ENCODE data around the gene SLC34A3.

Gene SLC34A3

DNA sequence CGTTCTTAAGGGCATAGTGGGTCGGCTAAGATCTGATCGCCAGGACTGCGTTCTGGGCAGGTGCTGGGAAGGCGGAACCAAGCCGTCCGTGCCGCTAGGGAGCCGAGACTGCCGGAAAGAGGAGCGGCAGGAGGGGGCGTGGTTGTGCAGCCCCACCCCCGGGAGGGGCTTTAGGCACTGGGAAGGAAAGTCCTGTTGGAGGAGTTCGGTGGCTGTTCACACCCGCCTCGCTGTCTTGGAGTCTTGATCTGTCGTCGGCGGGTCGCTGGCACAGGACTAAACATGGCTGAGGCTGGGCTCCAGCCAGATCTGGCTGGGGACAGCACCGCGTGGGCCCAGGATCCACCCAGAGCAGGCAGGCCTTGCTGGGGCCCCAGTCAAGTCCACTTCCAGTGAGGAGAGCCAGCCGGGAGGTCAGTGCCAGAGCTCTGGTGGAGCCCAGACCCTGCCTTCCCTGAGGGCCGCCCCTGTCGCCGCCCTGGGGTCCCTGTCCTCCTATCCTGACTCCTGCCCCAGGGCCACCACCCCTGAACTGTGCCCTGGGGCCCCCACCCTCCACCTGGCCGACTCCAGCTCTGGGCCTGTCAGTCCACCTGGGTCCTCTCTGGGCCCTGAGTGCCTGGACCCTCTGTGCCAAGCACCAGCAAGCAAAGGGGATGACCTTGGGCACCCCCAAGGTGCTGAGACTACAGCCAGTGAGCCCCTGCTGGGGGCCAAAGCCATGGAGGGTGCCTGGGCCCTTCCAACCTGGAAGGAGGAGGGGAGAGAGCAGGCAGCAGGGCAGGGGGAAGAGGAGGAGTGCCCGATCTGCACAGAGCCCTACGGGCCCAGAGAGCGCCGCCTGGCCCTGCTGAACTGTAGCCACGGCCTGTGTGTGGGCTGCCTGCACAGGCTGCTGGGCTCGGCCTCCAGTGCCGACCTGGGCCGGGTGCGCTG is 13.2 kb upstream of the SLC34A3 start:
- no peak for DNase-seq

DNA sequence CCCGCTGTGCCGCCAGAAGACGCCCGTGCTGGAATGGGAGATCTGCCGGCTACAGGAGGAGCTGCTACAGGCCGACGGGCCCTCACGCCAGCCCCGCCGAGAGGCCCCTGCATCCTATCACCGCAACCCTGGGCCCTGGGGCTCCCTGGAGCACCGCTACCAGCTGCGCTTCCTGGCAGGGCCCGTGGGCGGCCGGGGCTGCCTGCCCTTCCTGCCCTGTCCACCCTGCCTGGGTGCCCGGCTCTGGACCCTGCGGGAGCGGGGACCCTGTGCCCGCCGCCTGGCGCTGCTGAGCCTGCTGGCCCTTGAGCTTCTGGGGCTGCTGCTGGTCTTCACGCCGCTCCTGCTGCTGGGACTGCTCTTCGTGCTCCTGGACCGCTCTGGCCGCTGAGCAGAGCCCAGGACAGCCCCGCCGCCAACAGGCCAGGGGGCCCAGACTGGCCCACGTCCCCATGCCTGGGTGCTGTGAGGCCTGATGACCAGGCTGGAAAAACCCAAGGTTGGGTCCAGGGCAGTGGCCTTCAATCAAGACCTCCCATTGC is 12.4 kb upstream of the SLC34A3 start:
- DNase-seq, result no peak

DNA sequence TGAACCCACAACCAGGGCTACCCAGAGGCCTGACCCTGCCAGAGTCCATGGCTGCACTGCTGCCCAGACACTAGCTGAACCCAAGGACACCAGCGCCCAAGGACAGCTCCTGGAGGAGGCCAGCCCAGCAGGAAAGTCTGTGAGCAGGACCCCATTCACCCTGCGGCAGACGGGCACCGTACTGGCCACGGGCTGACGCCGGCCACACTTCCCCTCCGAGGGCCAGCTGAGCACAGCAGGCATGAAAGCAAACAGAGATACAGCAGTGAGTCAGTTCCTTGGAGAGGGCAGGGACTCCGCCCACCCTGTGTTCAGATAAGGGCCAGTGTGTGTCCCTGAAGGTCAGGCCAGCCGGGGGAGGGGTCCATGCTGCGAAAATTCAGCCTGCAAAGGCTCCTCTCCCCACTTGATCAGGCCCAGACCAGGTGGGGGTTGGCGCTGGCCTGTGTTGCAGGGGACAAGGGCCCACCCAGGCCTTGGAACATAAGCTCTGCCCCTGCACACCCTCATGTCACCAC is 11.9 kb upstream of the SLC34A3 start:
- DNase-seq, result no peak

DNA sequence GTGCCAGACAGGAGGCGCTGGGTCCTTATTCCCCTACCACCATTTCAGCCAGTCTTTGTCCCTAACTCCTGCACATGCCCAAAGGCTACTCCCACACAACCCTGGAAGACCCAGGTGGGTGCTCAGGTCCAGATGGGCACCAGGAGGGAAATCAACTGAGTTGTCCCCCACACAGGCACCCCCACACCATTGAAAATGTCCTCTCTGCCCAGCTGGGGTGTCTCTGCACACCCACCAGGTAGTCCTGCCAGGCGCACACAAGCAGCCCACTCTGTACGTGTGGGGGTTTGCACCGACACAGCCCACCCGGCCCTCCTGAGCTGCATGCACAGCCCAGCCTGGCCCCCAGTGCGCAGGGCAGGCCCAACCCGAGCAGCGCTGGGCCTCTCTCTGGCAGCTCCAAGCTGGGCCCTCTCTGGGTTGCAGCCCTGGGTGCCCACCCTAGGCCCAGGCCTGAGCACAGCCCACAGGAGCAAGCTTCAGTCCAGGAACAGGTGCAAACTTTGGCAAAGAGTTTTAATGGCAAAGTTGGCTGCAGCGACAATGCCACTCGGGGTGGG is 10.9 kb upstream of the SLC34A3 start:
- no peak for DNase-seq

DNA sequence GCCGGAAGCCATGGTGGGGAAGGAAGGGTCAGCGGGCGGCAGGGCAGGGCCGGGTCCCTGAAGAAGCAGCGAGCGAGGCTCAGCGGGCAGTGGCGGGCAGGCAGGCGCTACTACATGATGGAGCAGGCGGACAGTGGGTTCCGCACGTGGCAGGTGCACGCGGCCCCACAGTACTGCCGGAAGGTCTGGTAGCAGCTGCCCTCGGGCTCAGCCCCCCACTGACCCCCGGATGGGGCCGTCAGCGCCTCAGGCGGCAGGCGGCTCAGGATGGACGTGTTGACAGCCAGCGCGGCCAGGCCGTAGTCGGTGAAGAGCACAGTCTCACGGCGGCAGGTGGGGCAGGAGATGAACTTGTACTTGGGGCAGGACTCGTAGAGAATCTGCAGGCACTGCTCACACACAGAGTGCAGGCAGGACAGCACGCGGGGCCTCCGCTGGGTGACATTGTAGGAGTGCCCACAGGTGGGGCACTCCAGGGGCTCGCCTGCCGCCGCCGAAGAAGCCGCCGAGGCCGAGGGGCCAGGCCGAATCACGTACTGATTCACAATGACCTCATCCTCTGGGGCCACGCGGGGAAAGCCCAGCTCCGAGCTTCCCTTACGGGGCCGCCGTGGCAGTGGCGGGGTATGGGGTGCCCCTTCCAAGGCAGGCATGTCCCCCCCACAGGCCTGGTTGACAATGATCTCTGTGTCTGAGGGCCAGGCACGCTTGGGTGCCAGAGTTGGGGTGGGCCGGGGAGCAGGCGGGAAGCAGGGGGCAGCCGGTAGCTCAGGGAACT is 10.2 kb upstream of the SLC34A3 start:
- DNase-seq, result no peak

DNA sequence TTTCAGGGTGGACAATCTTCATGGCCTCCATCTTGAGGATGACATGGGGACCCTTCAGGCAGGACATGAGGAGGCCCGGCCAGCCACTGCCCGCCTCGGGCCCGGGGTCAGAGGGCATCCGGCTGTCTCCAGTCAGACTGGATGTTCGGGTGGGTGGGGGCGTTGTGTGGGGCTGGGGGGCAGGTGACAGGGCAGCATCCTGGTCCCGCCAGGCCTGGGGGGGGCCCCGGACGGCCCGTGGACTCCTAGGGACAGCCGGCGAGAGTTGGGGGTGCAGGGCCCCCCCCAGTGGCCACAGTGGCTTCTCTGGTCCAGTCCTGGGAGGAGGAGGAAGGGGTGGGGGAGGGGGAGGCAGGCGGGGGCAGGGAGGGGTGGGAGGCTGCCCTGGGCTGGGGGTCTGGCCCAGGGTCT is 9.6 kb upstream of the SLC34A3 start:
- no peak for DNase-seq

DNA sequence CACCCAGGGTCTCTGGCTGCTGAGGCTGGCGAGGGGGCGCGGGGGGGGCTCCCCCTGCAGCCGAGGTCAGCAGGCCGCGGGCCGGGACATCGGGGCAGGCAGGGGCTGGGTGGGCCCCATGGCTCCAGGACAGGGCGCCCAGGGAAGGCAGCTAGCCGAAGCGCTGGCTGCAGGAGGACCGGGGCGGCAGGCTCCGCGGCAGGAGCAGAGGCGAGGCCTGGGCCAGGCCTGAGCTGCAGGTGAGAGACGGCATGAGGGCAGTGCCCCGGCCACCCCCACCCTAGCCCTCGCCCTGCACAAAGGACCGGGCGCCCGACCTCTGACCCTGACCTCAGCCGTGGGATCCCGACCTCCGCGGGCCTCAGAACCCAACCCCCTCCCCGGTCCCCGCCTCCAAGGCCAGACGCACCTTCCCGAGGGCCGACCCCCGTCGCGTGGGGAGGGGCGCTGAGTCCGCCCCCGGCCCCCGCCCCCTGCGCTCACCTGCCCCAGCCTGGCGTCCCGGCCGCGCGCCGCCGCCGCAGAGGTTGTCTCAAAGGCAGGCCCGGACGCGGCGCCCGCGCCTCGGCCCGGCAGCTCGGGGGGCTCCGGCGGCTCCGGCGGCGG is 9.1 kb upstream of the SLC34A3 start:
- peak; percentile 31 for DNase-seq

DNA sequence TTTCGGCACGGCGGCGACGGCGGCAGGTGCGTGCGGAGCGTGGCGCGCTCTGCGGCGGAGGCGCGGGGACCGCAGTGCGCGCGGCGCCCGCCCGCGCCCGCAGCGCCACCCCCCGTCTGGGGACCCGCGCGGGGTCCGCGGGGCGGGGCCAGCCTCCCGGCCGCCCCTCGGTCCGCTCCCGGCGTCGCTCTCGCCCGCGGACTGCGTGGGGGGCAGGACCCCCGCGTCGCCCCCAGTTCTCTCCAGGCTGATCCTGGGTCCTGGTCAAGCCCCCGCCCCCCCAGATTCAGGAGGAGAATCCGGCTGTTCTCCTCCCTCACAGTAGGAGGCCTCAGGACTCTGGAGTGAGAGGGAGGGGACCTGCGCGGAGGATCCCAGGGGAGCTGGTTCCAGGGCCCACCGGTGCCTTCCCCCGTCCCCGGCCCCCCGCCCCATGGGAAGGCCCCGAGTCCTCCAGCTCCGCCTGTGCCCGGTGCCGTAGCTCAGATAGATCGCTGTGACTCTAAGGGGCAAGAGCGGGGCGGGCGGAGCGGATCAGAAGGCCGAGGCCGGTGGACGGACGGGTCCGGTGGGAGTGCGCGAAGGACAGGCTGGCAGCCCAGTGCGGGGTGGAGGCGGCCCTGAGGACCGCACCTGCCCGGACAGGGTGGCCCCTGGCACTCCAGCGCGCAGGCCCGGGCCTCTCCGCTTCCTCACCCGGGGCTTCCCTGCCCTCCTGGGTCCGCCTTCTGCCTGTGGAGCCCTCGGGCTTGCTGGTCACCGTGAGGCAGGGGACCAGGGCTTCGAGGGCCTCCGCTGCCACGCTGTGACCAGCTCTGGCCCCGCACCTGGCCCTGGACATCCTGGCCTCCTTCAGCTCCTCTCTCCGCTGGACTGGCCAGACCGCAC is 8.3 kb upstream of the SLC34A3 start, which contains the start of gene RNF208:
TSS of gene RNF208 (minus strand) at position 51 of the 888 bp plus-strand sequence. CDS start 1,028 bp downstream, outside the sequence.
- DNase-seq, result peak; percentile 68

DNA sequence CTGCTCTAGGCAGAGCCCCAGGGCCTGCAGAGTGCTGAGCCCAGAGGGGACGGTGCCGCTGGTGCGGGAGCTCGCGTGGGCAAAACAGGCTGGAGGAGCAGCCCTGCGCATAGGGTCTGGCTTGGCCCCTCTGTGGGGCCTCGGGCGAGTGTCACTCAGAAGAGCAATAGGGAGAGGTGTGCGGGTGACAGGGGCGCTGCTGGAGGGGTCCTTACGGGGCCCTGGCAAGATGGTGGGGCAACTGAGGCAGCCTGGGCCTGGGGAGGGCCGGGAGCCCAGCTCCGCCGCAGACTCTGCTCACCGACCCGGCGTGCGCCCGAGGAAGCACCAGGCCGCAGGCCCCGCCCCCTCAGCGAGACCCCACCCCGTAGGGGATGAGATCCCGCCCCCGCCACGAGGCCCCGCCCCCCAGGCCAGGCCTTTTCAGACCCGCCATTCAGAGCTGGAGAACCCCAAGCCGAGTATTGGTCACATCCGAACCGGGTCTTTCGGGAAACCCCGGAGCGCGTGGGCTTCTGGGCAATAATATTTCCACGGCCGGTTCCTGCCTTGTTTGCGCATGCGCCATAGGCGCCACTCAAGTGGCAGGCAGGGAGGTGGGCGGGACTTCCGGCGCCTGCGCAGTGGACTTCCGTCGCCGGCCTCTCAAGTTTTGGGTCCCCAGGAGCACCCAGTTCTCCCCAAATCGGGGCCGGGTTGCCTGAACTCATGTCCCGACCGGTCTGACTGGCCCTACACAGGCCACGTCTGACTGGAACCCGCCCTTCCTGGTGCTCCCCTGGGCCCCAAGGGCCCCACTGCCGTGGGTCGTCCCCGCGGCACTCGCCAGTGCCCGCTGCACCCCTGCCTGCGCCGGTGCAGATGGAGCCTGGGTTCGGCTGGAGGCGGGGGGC is 7.4 kb upstream of the SLC34A3 start:
- peak; percentile 87 for DNase-seq

DNA sequence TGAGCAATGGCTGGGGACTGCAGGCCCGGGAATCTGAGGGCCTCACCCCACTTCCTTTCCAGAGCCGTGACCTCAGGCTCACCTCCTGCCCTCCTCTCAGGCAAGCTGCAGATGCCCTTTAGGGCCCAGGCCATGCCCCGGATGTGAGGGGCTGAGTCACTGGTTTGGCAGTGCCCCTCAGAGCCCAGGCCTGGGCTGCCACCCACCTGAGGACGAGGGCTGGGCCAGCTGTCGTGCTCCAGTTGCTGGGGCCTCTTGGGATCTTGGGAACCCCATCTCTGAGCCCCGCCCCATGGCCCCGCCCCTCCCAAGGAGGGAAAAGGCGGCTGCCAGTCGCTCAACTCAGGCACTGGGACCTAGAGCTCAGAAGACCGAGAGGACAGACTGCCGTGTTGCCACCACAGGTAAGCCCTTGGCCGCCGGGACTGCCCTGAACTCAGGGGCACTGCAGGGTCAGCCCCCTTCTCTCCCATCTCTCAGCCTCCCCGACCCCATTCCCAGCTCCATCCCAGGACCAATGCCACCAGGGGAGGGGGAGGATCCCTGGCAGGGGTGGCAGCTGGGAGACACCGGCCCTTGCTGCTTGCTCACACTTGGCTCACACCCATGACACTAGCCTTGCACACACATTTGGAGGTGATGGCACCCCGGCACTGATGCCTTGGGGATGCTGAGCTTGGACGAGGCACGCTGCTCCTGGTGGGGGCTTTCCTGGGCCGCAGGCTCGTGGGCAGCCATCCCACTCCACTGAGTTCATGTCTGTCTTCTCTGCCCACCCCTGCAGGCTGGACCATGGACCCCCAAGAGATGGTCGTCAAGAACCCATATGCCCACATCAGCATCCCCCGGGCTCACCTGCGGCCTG is 5.6 kb upstream of the SLC34A3 start, which contains the start of gene CYSRT1:
TSS of gene CYSRT1 (plus strand) at position 345 of the 865 bp plus-strand sequence. CDS start at position 793, 448 bp downstream.
- no peak for DNase-seq

DNA sequence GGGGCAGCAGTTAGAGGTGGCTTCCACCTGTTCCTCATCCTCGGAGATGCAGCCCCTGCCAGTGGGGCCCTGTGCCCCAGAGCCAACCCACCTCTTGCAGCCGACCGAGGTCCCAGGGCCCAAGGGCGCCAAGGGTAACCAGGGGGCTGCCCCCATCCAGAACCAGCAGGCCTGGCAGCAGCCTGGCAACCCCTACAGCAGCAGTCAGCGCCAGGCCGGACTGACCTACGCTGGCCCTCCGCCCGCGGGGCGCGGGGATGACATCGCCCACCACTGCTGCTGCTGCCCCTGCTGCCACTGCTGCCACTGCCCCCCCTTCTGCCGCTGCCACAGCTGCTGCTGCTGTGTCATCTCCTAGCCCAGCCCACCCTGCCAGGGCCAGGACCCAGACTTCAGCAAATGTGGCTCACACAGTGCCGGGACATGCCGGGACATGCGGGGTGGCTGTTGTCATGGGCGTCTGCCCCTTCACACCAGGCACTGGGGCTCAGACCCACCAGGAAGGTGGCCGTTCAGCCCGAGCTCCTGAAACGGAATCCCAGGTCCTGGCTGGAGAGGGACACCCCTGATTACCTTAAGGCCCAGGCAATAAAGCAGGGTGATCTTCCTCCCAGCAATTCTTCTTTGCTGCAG is 4.9 kb upstream of the SLC34A3 start:
- no peak for DNase-seq

DNA sequence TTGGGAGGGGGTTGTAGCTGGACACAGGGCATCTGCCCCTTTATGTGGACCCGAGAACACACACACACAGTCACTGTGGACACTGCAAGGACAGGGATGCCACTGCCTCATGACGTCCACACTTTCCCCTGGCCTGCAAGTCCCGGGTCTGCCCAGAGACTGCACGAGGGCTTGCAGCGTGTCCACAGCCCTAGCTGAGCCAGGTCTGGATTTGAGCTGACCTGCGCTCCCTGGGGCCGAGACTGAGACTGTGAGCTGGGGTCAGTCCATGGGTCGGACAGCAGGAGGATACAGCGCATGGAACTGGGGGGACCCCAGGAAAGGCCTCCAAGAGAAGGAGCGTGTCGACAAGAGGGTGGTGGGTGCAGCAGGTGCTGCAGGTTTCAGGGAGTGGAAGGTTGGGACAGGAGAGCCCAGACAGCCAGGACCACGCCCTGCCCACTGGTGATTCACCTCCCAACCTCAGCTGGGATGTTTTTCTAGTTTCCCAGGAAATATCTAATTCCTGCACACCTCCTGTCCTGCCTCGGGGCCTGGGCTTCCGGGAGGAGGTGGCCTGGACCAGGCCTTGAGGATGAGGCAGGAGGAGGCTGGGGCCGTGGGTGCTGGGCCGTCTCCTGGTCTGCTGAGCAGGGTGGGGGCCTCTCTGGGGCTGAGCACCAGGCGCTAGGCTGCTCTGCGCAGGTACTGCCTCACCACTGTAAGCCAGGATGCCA is 4.2 kb upstream of the SLC34A3 start:
- no peak for DNase-seq

DNA sequence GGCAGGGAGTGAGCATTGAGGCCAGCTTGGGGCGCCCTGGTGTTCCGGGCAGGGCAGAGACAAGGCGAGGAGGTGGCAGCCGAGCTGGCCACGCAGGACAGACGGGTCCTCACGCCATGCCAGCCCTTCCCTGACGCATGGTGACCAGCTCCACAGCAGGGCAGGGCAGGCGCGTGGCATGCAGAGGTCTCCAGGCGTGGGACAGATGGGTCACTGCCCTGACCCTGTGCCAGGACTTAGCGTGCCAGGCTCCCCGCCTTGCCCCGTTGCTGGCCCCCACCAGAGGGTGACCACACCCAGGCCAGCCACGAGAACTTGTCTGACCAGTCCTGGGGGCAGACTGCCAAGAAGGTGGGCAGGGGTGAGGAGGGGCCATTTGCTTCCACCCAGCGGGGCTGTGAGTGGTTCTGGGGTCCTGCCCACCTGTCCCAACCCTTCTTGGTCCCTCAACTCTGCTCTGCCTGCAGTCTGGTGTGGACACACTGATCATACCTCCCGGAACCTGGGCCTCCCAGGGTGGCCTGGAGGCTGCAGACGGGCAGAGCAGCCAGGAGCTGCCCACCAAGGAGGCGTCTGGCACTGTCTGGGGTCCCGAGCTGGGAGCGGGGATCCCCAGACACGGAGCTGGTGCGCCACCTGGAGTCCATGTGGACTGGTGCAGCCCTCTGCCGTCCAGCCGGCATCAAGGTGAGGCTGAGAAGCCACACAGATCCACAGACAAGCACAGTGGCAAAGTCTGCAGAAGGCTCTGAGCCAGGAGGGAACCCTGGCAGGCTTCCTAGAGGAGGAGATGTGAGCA is 3.4 kb upstream of the SLC34A3 start, which contains the start of gene RNF224:
TSS of gene RNF224 (plus strand) at position 449 of the 799 bp plus-strand sequence. CDS start 834 bp downstream, outside the sequence.
- DNase-seq, result peak; percentile 78

DNA sequence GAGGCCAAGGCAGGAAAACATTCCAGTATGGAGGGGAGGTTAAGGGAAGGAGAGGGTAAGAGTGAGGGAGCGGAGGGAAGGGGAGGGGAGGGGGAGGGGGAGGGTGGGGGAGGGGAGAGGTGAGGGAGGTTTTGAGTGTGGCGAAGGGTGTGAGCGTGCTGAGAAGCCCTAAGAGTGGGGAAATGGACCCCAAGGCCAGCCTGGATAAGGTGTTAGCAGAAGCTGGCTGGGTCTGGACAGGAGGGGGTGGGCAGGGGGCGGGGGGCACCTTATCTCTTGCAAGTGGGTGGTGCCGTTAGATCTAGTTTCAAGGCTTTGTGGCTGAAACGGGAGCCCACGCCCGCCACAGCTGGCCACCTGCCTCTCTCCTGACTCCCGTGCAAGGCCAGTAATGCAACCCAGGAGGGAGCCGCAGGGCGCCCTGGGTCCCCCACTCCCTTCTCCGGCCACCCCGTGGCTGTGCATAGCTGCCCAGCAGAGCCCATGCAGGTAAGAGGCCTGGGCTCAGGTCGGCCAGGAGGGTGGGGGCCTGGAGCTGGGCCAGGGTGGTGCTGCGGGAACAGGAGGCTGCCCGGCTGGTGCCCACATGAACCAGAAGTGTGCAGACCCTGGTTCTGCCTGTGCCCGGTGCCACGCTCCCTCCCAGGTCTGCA is 2.7 kb upstream of the SLC34A3 start:
- DNase-seq, result no peak

DNA sequence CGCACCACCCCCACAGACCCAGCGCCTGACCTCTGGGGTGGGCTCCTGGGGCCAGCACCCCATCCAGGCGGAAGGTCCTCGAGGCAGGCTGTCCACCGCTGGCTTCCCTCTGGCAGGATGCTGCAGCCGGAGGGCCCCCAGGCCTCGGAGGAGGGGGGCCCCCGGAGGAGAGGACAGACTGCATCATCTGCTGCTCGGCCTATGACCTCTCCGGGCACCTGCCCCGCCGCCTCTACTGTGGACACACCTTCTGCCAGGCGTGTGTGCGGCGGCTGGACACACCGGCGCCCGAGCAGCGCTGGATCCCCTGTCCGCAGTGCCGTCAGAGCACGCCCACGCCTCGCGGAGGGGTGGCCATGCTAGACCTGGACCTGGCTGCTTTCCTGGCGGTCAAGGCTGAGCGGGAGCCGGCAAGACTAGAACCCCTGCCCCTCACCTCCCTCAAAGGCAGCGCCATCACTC is 2.2 kb upstream of the SLC34A3 start:
- DNase-seq, result no peak

All from right kidney (tissue), 1 donor.